Measurements from ENCODE around the gene CLCNKB. TPM values are rescaled to one million over a fixed set of nuclear protein-coding genes. Genes with fewer than 3 reads are reported as not detected.

Gene CLCNKB
- total RNA-seq, 1 experiment from 2014 or later, result not detected

DNA sequence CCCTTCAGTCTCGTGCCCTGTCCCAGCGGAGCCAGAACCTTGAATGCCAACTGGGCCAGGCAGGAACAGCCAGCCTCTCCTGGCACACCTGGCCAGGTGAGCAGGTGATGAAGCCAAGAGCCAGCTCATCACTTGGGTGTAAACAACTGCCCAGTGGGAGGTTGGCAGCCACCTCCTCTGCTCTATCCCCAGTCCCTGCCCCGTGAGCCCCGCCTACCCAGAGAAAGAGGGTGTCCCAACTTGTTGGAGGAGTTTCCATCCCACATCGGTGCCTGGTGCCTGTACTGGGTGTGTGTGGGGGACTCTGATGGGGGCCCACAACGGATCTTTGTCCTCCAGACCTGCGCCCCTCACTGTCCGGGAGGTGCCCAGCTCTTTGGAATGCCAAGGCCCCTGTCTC, 47.7 kb downstream of the CLCNKB start:
- TF ChIP-seq POLR2AphosphoS5 (IDR thresholded peaks at IDR 0.05; ENCODE audit: low read depth, low read length), result no peak
- TF ChIP-seq, protein P1, sequence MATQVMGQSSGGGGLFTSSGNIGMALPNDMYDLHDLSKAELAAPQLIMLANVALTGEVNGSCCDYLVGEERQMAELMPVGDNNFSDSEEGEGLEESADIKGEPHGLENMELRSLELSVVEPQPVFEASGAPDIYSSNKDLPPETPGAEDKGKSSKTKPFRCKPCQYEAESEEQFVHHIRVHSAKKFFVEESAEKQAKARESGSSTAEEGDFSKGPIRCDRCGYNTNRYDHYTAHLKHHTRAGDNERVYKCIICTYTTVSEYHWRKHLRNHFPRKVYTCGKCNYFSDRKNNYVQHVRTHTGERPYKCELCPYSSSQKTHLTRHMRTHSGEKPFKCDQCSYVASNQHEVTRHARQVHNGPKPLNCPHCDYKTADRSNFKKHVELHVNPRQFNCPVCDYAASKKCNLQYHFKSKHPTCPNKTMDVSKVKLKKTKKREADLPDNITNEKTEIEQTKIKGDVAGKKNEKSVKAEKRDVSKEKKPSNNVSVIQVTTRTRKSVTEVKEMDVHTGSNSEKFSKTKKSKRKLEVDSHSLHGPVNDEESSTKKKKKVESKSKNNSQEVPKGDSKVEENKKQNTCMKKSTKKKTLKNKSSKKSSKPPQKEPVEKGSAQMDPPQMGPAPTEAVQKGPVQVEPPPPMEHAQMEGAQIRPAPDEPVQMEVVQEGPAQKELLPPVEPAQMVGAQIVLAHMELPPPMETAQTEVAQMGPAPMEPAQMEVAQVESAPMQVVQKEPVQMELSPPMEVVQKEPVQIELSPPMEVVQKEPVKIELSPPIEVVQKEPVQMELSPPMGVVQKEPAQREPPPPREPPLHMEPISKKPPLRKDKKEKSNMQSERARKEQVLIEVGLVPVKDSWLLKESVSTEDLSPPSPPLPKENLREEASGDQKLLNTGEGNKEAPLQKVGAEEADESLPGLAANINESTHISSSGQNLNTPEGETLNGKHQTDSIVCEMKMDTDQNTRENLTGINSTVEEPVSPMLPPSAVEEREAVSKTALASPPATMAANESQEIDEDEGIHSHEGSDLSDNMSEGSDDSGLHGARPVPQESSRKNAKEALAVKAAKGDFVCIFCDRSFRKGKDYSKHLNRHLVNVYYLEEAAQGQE (IDR thresholded peaks at IDR 0.05; ENCODE audit: insufficient read depth in 1 of 2, low read depth in 2 of 2, low read length in 1 of 2), result no peak
- TF ChIP-seq, protein P2, sequence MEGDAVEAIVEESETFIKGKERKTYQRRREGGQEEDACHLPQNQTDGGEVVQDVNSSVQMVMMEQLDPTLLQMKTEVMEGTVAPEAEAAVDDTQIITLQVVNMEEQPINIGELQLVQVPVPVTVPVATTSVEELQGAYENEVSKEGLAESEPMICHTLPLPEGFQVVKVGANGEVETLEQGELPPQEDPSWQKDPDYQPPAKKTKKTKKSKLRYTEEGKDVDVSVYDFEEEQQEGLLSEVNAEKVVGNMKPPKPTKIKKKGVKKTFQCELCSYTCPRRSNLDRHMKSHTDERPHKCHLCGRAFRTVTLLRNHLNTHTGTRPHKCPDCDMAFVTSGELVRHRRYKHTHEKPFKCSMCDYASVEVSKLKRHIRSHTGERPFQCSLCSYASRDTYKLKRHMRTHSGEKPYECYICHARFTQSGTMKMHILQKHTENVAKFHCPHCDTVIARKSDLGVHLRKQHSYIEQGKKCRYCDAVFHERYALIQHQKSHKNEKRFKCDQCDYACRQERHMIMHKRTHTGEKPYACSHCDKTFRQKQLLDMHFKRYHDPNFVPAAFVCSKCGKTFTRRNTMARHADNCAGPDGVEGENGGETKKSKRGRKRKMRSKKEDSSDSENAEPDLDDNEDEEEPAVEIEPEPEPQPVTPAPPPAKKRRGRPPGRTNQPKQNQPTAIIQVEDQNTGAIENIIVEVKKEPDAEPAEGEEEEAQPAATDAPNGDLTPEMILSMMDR (IDR thresholded peaks at IDR 0.05), result no peak
- TF ChIP-seq TCF7L2 (IDR thresholded peaks at IDR 0.05; ENCODE audit: low read depth, low read length), result no peak
- ChIA-PET CTCF (interaction anchor here (0.6 to 1.3 kb wide), 3 partner anchors 12 to 813 kb away, joined by 3 read pairs; no protein-coding TSS in a partner anchor), POLR2A (no interaction called here)
- no peaks in the 10 kb centered on the region for H3K27me3 ChIP-seq (ENCODE audit: control insufficient read depth, insufficient read depth, low read length)
- H3K36me3 ChIP-seq (ENCODE audit: control insufficient read depth, insufficient read depth, low read length), result no peaks in the 10 kb centered on the region
- intact Hi-C loops (cut with micrococcal nuclease; ENCODE audit: unreplicated experiment) (no loop called here), in situ Hi-C loops (cut with HindIII; ENCODE audit: low pct_unique_long_range_greater_than_20kb, low sequenced_read_pairs) (no loop called here)
- no peaks in the 10 kb centered on the region for H3K9me3 ChIP-seq (ENCODE audit: control insufficient read depth, insufficient read depth, low read depth, low read length)
- ATAC-seq (no peak), DNase-seq (ENCODE audit: low read depth, low spot score) (no peak)
- no peak overlapping the region for H3K4me3 ChIP-seq (ENCODE audit: low read depth in 2 of 2, low read length in 2 of 2)
- H3K4me1 ChIP-seq (ENCODE audit: control insufficient read depth, insufficient read depth, low read length), result peaks cover 11% of the 10 kb centered on the region
- no peak overlapping the region for H3K27ac ChIP-seq (ENCODE audit: low read length)
- BruUV-seq (replicated peaks), result no TSS peak

- in situ Hi-C loops (cut with HindIII; ENCODE audit: low pct_unique_long_range_greater_than_20kb, low sequenced_read_pairs), result no loop called here
- Histone ChIP-seq H3K4me1 (ENCODE audit: control insufficient read depth, insufficient read depth, low read length) (peaks cover 11% of the 10 kb centered on the region), H3K36me3 (ENCODE audit: control insufficient read depth, insufficient read depth, low read length) (no peaks in the 10 kb centered on the region), H3K27me3 (ENCODE audit: control insufficient read depth, insufficient read depth, low read length) (no peaks in the 10 kb centered on the region), H3K27ac (ENCODE audit: low read length) (no peak overlapping the region), H3K9me3 (ENCODE audit: control insufficient read depth, insufficient read depth, low read depth, low read length) (no peaks in the 10 kb centered on the region), H3K4me3 (ENCODE audit: low read depth in 2 of 2, low read length in 2 of 2) (no peak overlapping the region)
- TF ChIP-seq SIN3A (IDR thresholded peaks at IDR 0.05; ENCODE audit: borderline replicate concordance, insufficient read depth, low read depth, low read length), result no peak
- no peak for TF ChIP-seq TCF7L2 (IDR thresholded peaks at IDR 0.05; ENCODE audit: low read depth, low read length)
- TF ChIP-seq, protein P2 (IDR thresholded peaks at IDR 0.05), result no peak
- no peak for TF ChIP-seq POLR2AphosphoS5 (IDR thresholded peaks at IDR 0.05; ENCODE audit: low read depth, low read length)
- TF ChIP-seq, protein P1 (IDR thresholded peaks at IDR 0.05; ENCODE audit: insufficient read depth in 1 of 2, low read depth in 2 of 2, low read length in 1 of 2), result no peak
- POLR2A ChIA-PET, result interaction anchor here (0.7 kb wide), 1 partner anchor 10 kb away, joined by 3 read pairs; no protein-coding TSS in a partner anchor
- CTCF ChIA-PET, result interaction anchor here (0.6 to 1.3 kb wide), 3 partner anchors 13 to 271 kb away, joined by 3 to 4 read pairs (median 3); no protein-coding TSS in a partner anchor
- ATAC-seq (no peak), DNase-seq (ENCODE audit: low read depth, low spot score) (no peak)
- intact Hi-C loops (cut with micrococcal nuclease; ENCODE audit: unreplicated experiment), result no loop called here
- no TSS peak for BruUV-seq (replicated peaks)
Measured at GRCh38 chr1:16092097-16092922, 48.7 kb downstream of the CLCNKB start.
